ENCODE data around the gene SDK1.

GRCh38 chr7:4269746-4270145 is 968.7 kb downstream of the SDK1 start:
- no peak for TF ChIP-seq POLR2A (IDR thresholded peaks at IDR 0.05; ENCODE audit: low read length)
- TF ChIP-seq GATA1 (IDR thresholded peaks at IDR 0.05; ENCODE audit: low read depth, low read length), result no peak
